HG02763 (cell line): ENCODE results near the gene PSMG4.

Experiments used
- ATAC-seq: cut with Tn5 transposase; IDR thresholded peaks from one replicate; pipeline ENCODE4 v1.9.1; 2021; ENCODE audit warnings: mild to moderate bottlenecking, moderate library complexity; ENCODE audit not compliant: unreplicated experiment

PSMG4 gene

DNA sequence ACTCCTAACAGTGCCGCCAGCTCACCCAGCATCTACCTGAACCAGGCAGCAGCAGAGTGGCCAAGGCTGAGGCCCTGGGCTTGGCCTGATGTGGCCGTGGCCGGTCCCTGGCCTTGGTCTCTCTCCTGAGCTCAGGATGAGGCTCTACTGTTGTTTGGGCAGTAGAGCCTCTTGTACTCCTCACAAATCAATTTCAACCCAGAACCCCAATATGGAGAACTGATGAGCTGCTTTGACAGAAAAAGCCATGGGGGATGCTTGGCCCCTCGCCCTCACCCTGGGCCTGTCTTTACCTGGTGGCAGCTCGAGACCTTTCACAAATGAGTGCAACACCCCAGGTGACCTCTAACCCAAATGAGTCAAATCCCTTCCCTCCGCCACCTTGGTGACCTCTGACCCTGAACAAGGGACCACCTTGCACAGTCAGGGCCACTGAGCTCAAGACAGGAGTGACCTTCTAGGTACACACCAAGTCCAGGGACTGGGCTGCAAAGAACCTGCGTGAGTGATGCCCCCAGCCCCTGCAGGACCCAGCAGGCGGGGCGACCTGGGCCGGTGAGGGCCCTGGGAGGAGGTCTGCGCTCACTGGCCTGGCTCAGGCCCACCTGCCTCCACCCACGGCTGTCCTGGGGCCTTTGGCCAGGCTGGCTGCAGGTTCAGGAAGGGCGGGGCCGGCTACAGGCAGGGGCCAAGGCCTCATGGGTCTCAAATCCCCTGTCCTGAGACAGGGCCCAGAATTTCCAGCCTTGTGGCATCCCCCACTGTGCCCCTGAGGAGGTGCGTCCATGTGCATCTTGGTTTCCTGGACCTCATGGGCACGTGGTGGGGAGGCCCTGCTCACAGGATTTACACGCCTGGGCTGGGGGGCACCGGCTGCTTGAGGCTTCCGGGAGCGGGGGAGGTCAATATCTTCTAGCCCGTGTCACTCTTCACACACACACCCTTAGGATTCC lies 30.2 kb downstream of the PSMG4 start:
- ATAC-seq: no peak

DNA sequence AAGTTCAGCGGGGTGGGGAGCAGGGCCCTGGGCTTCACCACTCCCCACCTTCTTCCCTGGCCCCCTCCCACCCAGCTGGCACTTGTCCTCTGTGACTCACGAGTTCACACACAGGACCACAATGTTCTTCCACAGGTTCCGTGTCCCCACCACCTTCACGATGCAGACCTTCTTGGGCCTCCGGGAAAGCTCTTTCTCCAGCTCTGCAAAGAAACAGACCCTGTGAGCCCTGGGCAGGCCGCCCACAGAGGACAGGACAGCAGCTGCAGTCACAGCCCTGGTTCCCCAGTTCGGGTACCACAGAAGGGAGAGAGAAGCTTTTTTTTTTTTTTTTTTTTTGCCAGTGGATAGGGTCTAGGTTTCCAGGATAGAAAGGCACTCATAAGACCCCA lies 30.9 kb downstream of the PSMG4 start:
- ATAC-seq: no peak

DNA sequence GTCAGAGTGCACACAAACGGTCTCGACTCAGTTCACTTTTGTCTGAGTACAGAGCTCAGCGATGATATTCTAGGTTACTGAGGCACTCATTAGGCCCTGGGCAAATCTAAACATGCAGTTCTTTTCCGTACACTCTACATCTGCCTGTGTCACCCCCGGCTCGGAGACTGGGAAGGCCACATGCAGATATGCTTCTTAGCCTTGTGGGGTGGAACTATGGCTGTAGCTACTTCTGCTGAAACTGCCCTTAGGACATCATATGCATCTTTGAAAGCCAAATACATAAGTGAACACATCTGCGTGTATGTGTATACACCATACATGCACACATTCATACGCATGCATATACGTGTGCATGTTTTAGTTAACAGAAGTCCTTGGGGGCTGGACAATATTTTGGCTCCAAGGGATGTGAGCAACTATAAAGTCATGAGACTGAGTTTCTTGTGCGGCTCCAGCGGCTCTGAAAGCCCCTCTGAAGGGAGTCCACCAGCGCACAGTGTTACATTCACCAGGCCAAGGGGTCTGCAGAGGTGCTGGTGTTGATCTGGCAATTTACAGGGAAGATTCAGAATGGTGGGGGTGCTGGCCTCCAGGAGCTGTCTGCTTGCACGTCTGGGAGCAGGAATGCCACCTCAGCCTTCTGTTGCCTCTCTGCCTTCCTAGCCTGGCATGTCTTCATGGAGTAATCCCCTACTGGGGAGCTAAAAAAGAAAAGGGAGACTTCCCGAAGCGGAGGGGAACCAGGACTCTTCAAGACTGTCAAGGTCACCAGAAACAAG lies 31.6 kb downstream of the PSMG4 start:
- ATAC-seq: no peak

GRCh38 chr6:3290931-3291211 lies 32.1 kb downstream of the PSMG4 start:
- ATAC-seq: no peak

- no peak for ATAC-seq
These were observed 32.6 kb downstream of the PSMG4 start for GRCh38 chr6:3291346-3291745.

- no peak for ATAC-seq
These were observed 33.2 kb downstream of the PSMG4 start for GRCh38 chr6:3291987-3292386.

DNA sequence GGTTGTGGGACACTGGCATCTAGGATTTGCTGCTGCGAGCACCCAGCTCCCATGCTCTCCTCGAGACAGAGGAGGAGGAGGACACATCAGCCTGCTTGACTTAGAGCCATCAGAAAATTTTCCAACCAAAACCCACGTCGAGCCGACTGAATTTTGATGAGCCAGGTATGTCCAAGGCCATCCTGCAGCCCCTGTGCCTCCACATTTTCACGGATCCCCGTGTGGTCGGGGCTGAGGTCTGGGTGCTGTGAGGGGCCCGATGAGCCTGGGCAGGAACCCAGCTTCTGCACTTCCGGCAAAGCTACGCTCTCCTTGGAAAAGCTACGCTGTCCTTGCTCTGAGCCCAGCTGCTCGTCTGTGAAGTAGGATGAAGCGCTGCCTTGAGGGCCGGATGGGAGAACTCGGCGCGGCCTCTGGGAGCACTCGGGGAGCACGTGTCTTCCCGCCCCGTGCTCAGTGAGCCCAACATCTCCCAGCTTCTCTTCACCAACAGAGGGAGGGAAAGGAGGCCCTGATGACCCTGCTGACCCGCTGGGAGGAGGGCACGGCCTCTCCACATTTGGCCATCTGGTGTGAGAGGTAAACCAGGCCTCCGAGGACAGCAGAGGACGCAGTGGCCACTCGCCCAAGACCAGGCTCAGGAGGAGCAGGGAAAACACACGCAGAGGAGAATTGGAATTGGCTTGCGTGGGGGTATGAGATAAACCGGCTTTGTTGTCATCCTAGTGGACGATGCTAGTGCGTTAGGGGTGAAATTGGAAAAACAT lies 33.9 kb downstream of the PSMG4 start:
- no peak for ATAC-seq

DNA sequence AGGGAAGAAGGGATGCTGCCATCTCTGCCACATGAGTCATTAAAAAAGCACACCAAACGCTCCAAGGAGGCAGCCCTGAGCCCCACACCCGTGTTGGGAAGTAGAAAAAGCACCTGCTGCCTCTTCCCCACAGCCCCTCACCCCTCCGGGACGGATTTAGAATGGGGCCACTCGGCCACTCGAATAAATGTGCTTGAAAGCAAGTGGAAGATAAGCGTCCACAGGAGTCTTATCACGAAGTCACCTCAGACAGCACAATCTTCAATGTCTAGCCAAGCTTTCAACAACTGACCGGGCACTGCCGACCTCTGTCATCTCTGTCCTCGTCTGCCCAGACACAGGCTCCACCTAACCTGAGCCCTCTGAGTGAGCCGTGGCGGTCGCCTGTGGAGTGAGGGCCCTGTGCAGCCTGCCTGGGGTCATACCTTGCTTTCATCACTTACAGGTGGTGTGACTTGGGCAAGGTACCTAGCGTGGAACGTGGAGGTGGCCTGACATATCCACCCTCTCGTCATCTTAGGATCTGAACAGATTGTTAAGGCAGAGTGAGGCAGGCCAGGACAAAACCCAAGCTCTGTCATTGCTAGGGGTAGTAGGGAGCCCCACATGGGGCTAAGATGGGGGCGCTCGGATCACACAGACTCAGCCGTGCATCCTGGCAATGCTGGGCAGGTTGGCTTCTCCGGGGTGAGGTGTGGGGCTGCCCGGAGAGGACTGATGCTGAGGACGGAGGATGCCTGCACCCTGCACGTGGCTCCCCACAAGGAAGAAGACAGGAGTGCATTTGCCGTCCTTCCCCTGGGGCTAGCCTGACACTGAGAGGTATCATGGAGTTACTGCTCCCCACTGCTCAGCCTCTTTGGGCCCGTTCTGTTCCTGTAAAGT lies 34.8 kb downstream of the PSMG4 start:
- ATAC-seq: no peak

- ATAC-seq: no peak
These were observed 35.6 kb downstream of the PSMG4 start for GRCh38 chr6:3294396-3294795.

DNA sequence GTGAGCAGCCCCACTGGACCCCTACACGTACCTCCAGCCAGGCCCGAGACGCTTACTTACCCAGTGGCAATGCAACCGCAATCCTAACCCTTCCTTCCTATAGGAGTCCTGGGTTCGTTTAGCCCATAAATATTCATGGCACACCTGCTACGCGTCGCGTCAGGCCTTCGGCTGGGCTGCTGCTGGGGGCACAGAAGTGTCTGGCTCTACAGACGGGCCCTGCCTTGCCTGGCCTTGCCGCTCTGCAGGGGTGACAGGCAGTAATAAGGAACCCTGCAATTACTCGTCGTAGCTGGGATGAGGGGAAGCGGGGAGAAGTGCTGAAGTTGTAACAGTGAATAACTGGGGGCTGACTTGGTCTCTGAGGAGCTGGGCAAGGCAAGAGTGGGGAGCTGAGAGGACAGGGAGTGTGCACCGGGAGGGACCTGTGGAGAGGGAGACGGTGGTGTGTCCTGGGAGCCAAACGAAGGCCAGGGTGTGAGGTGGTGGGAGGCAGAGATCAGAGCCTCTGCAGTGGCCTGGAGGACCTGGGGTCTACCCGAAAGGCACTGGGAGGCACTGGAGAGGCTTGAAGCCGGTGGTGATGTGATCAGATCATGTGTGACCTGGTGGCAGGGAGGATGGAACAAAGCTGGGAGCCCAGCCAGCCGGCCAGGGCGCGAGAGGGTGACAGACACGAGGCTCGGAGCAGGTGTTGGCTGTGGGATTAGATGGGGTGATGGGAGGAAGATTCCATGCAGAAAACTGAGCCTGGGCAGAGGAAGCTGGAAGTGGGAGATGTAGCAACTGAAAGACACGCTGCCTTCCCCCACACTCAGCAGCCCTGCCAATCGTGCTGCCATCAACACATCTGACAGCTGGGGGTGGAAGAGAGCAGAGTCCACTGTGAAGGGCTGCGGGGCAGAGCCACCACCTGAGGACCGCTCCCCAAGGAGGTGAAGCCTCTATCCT lies 36.4 kb downstream of the PSMG4 start:
- no peak for ATAC-seq

GRCh38 chr6:3296078-3296477 lies 37.3 kb downstream of the PSMG4 start:
- ATAC-seq: no peak

DNA sequence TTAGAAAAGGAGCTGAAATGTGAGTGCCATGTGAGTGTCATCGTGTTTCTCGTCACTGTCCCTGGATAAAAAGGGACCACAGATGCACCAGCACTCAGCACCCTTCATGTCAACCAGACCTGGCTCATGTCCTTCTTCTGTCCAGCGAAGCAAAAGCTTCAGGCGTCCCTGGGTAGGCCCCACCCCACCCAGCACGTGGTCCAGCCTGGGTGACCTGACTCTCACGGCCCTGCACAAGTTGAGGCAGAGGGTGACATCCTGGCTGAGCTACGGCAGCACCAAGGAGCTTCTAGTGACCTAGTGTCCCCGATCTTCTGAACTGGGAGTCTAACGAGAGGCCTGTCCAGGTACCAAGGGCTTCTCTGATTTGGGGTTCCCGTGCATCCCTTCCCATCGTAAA lies 37.8 kb downstream of the PSMG4 start:
- ATAC-seq: no peak

- ATAC-seq: no peak
These were observed 38.3 kb downstream of the PSMG4 start for GRCh38 chr6:3297006-3297405.

GRCh38 chr6:3297909-3298308 lies 39.2 kb downstream of the PSMG4 start:
- ATAC-seq: no peak

DNA sequence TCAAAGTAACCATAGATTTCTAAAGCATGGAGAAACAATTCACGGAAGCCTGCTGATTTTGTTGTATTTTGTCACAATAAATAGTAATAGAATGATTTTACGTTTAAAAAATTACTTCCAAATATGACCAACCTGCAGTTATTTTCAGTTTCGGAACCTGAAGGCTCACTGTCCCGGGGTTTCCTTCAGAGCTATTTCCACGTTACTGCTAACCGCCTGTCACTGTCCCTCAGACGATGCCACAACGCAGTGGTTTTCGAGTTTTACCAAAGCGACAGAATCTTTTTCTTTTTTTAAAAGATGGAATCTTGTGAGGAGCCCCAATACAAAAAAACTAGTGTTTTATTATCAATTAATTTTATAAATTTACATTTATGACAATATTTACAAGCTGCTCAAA lies 40.5 kb downstream of the PSMG4 start:
- ATAC-seq: no peak

DNA sequence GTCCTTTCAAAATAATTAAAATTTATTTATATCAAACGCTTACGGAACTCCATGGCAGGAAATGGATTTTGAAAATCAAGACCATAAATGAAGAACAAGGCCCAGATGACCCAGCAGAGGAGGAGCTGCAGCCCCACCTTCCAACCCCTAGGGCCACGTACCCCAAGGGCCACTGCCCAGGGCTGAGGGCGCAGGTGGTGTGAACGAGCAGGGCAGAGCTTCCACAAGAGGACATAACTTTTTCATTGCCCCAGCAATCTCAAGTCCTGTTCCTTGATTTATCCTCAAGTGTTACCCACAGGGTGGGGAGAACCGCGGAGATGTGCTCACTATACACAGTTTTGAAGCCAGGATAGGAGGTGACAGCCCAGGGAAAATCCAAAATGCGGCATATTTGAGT lies 42.8 kb downstream of the PSMG4 start:
- ATAC-seq: no peak

DNA sequence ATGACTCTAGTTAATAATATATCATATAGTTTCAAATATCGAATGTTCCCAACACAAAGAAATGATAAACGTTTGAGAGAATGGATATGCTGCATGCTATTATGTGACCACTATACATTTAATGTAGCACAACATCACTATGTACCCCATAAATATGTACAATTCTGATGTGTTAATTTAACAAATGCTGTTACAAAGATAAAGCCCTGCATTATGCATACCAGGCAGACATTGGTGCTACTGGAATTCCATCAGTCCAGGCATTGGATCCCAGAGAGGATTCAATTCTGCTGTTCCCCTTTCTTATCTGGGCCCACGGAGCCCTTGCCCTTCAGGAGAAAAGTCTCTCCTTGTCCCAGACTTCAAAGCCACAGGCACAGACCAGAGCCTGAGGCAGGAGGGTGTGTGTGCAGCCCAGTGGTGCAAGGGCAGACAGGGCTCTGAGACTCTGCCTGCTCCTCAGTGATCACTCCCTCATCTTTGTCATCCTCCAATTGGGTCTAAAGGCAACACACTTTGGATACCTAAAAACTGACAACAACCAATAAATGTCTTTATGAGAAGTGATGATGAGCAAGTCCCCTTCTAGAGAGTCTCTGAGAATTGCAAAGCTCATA lies 45.2 kb downstream of the PSMG4 start:
- ATAC-seq: no peak

- ATAC-seq: no peak
These were observed 45.9 kb downstream of the PSMG4 start for GRCh38 chr6:3304500-3305215.

GRCh38 chr6:3305216-3305565 lies 46.4 kb downstream of the PSMG4 start:
- ATAC-seq: no peak
